ENCODE results near the gene ECT2.

ECT2 gene

GRCh38 chr3:172770382-172770781 is 19.9 kb downstream of the ECT2 start:
- no peaks in the 10 kb centered on the region for H3K9me3 Mint-ChIP-seq
- H3K27me3 Mint-ChIP-seq, result no peaks in the 10 kb centered on the region

GRCh38 chr3:172771672-172772071 is 21.1 kb downstream of the ECT2 start:
- H3K9me3 Mint-ChIP-seq, result no peaks in the 10 kb centered on the region
- H3K27ac Mint-ChIP-seq, result no peak overlapping the region
- no peak overlapping the region for H3K4me3 Mint-ChIP-seq
- peaks cover 8% of the 10 kb centered on the region for H3K4me1 Mint-ChIP-seq (ENCODE audit: low read depth)
- peaks cover 86% of the 10 kb centered on the region for H3K36me3 Mint-ChIP-seq (ENCODE audit: low read depth)
- no peaks in the 10 kb centered on the region for H3K27me3 Mint-ChIP-seq

More at GRCh38 chr3:172770382-172770781, 19.9 kb downstream of the ECT2 start:
- H3K36me3 Mint-ChIP-seq (ENCODE audit: low read depth), result peaks cover 86% of the 10 kb centered on the region
- no peak overlapping the region for H3K27ac Mint-ChIP-seq
- H3K4me3 Mint-ChIP-seq, result no peak overlapping the region
- H3K4me1 Mint-ChIP-seq (ENCODE audit: low read depth), result peaks cover 8% of the 10 kb centered on the region

- peaks cover 7% of the 10 kb centered on the region for H3K4me1 Mint-ChIP-seq (ENCODE audit: low read depth)
- peaks cover 66% of the 10 kb centered on the region for H3K36me3 Mint-ChIP-seq (ENCODE audit: low read depth)
- H3K27me3 Mint-ChIP-seq, result no peaks in the 10 kb centered on the region
- no peaks in the 10 kb centered on the region for H3K9me3 Mint-ChIP-seq
- H3K27ac Mint-ChIP-seq, result no peak overlapping the region
- no peak overlapping the region for H3K4me3 Mint-ChIP-seq
These were observed 25.7 kb downstream of the ECT2 start for GRCh38 chr3:172776049-172776717.

- H3K9me3 Mint-ChIP-seq, result no peaks in the 10 kb centered on the region
- H3K4me3 Mint-ChIP-seq, result no peak overlapping the region
- no peaks in the 10 kb centered on the region for H3K4me1 Mint-ChIP-seq (ENCODE audit: low read depth)
- peaks cover 62% of the 10 kb centered on the region for H3K36me3 Mint-ChIP-seq (ENCODE audit: low read depth)
- H3K27ac Mint-ChIP-seq, result no peak overlapping the region
- H3K27me3 Mint-ChIP-seq, result no peaks in the 10 kb centered on the region
These were observed 27.4 kb downstream of the ECT2 start for GRCh38 chr3:172777901-172778300.

- Mint-ChIP-seq H3K4me1 (ENCODE audit: low read depth) (no peaks in the 10 kb centered on the region), H3K4me3 (no peak overlapping the region), H3K27me3 (no peaks in the 10 kb centered on the region), H3K36me3 (ENCODE audit: low read depth) (peaks cover 33% of the 10 kb centered on the region), H3K9me3 (no peaks in the 10 kb centered on the region), H3K27ac (no peak overlapping the region)
These were observed 31.7 kb downstream of the ECT2 start for GRCh38 chr3:172782235-172782634.

- Mint-ChIP-seq H3K36me3 (ENCODE audit: low read depth) (peaks cover 48% of the 10 kb centered on the region), H3K9me3 (no peaks in the 10 kb centered on the region), H3K4me3 (no peak overlapping the region), H3K27me3 (no peaks in the 10 kb centered on the region), H3K4me1 (ENCODE audit: low read depth) (no peaks in the 10 kb centered on the region), H3K27ac (no peak overlapping the region)
These were observed 35.5 kb downstream of the ECT2 start for GRCh38 chr3:172786036-172786435.

GRCh38 chr3:172787019-172787418 is 36.5 kb downstream of the ECT2 start:
- Mint-ChIP-seq H3K36me3 (ENCODE audit: low read depth) (peaks cover 52% of the 10 kb centered on the region), H3K27me3 (no peaks in the 10 kb centered on the region), H3K4me3 (no peak overlapping the region), H3K9me3 (no peaks in the 10 kb centered on the region), H3K4me1 (ENCODE audit: low read depth) (no peaks in the 10 kb centered on the region), H3K27ac (no peak overlapping the region)

- Mint-ChIP-seq H3K27ac (no peak overlapping the region), H3K27me3 (no peaks in the 10 kb centered on the region), H3K4me3 (no peak overlapping the region), H3K36me3 (ENCODE audit: low read depth) (peaks cover 51% of the 10 kb centered on the region), H3K9me3 (no peaks in the 10 kb centered on the region), H3K4me1 (ENCODE audit: low read depth) (no peaks in the 10 kb centered on the region)
These were observed 37.2 kb downstream of the ECT2 start for GRCh38 chr3:172787746-172788145.

- H3K27ac Mint-ChIP-seq, result no peak overlapping the region
- no peaks in the 10 kb centered on the region for H3K27me3 Mint-ChIP-seq
- H3K9me3 Mint-ChIP-seq, result no peaks in the 10 kb centered on the region
- H3K4me3 Mint-ChIP-seq, result no peak overlapping the region
- H3K36me3 Mint-ChIP-seq (ENCODE audit: low read depth), result peaks cover 19% of the 10 kb centered on the region
- H3K4me1 Mint-ChIP-seq (ENCODE audit: low read depth), result peaks cover 8% of the 10 kb centered on the region
These were observed 48.7 kb downstream of the ECT2 start for GRCh38 chr3:172799246-172799645.

GRCh38 chr3:172800156-172800555 is 49.6 kb downstream of the ECT2 start:
- peaks cover 8% of the 10 kb centered on the region for H3K4me1 Mint-ChIP-seq (ENCODE audit: low read depth)
- no peak overlapping the region for H3K27ac Mint-ChIP-seq
- no peaks in the 10 kb centered on the region for H3K9me3 Mint-ChIP-seq
- H3K4me3 Mint-ChIP-seq, result no peak overlapping the region
- peaks cover 16% of the 10 kb centered on the region for H3K36me3 Mint-ChIP-seq (ENCODE audit: low read depth)
- H3K27me3 Mint-ChIP-seq, result no peaks in the 10 kb centered on the region

GRCh38 chr3:172803489-172803888 is 53.0 kb downstream of the ECT2 start:
- H3K4me3 Mint-ChIP-seq, result no peak overlapping the region

GRCh38 chr3:172804323-172804722 is 53.8 kb downstream of the ECT2 start:
- peaks cover 24% of the 10 kb centered on the region for H3K36me3 Mint-ChIP-seq (ENCODE audit: low read depth)
- H3K4me1 Mint-ChIP-seq (ENCODE audit: low read depth), result peaks cover 8% of the 10 kb centered on the region
- no peak overlapping the region for H3K27ac Mint-ChIP-seq
- no peaks in the 10 kb centered on the region for H3K9me3 Mint-ChIP-seq
- H3K27me3 Mint-ChIP-seq, result no peaks in the 10 kb centered on the region
- no peak overlapping the region for H3K4me3 Mint-ChIP-seq

More at GRCh38 chr3:172803489-172803888, 53.0 kb downstream of the ECT2 start:
- Mint-ChIP-seq H3K27ac (no peak overlapping the region), H3K9me3 (no peaks in the 10 kb centered on the region), H3K36me3 (ENCODE audit: low read depth) (peaks cover 26% of the 10 kb centered on the region), H3K27me3 (no peaks in the 10 kb centered on the region), H3K4me1 (ENCODE audit: low read depth) (peaks cover 8% of the 10 kb centered on the region)

GRCh38 chr3:172808969-172809546 is 58.5 kb downstream of the ECT2 start:
- Mint-ChIP-seq H3K36me3 (ENCODE audit: low read depth) (peaks cover 23% of the 10 kb centered on the region), H3K4me3 (no peak overlapping the region), H3K27me3 (no peaks in the 10 kb centered on the region), H3K4me1 (ENCODE audit: low read depth) (no peaks in the 10 kb centered on the region), H3K9me3 (no peaks in the 10 kb centered on the region), H3K27ac (no peak overlapping the region)

GRCh38 chr3:172811099-172811498 is 60.6 kb downstream of the ECT2 start:
- Mint-ChIP-seq H3K27ac (no peak overlapping the region), H3K9me3 (no peaks in the 10 kb centered on the region), H3K27me3 (no peaks in the 10 kb centered on the region), H3K4me3 (no peak overlapping the region), H3K4me1 (ENCODE audit: low read depth) (no peaks in the 10 kb centered on the region), H3K36me3 (ENCODE audit: low read depth) (peaks cover 18% of the 10 kb centered on the region)

GRCh38 chr3:172813462-172813861 is 62.9 kb downstream of the ECT2 start:
- no peak overlapping the region for H3K4me3 Mint-ChIP-seq
- no peaks in the 10 kb centered on the region for H3K9me3 Mint-ChIP-seq
- H3K27me3 Mint-ChIP-seq, result no peaks in the 10 kb centered on the region
- no peaks in the 10 kb centered on the region for H3K4me1 Mint-ChIP-seq (ENCODE audit: low read depth)
- no peak overlapping the region for H3K27ac Mint-ChIP-seq
- peaks cover 10% of the 10 kb centered on the region for H3K36me3 Mint-ChIP-seq (ENCODE audit: low read depth)

- no peaks in the 10 kb centered on the region for H3K9me3 Mint-ChIP-seq
These were observed 64.2 kb downstream of the ECT2 start for GRCh38 chr3:172814738-172815137.

More at GRCh38 chr3:172814738-172815137, 64.2 kb downstream of the ECT2 start:
- Mint-ChIP-seq H3K36me3 (ENCODE audit: low read depth) (peaks cover 7% of the 10 kb centered on the region), H3K4me1 (ENCODE audit: low read depth) (no peaks in the 10 kb centered on the region), H3K27me3 (no peaks in the 10 kb centered on the region), H3K4me3 (no peak overlapping the region), H3K27ac (no peak overlapping the region)

Measured in stimulated activated naive CD8-positive, alpha-beta T cell treated with anti-CD3 and anti-CD28 coated beads, Interleukin-15, Interleukin-2, amounts not matched to agents 100 ng/mL and 50 ng/mL, for 24 hours (primary cell).